ENCODE measurements around the gene WDFY3.

- TF ChIP-seq, protein P1, sequence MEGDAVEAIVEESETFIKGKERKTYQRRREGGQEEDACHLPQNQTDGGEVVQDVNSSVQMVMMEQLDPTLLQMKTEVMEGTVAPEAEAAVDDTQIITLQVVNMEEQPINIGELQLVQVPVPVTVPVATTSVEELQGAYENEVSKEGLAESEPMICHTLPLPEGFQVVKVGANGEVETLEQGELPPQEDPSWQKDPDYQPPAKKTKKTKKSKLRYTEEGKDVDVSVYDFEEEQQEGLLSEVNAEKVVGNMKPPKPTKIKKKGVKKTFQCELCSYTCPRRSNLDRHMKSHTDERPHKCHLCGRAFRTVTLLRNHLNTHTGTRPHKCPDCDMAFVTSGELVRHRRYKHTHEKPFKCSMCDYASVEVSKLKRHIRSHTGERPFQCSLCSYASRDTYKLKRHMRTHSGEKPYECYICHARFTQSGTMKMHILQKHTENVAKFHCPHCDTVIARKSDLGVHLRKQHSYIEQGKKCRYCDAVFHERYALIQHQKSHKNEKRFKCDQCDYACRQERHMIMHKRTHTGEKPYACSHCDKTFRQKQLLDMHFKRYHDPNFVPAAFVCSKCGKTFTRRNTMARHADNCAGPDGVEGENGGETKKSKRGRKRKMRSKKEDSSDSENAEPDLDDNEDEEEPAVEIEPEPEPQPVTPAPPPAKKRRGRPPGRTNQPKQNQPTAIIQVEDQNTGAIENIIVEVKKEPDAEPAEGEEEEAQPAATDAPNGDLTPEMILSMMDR (IDR thresholded peaks at IDR 0.05; ENCODE audit: low read depth, low read length) = no peak
- TF ChIP-seq EZH2phosphoT487 (IDR thresholded peaks at IDR 0.05; ENCODE audit: low read depth) = no peak
Observed at GRCh38 chr4:84697159-84697558, 269.3 kb downstream of the WDFY3 start.

Measured in OCI-LY3 (cell line).